Urinary bladder (tissue), 4 donors: ENCODE measurements around the gene TBCD. TPM values are rescaled to one million over a fixed set of nuclear protein-coding genes. Genes with fewer than 3 reads are reported as not detected.

Experiments used
- DNase-seq: peaks from one replicate; pipeline ENCODE4 v3.0.0-alpha.2; 2015; ENCODE audit errors: extremely low spot score
- H3K27ac ChIP-seq: one replicate; pipeline ENCODE4 v1.5.1; 2013; ENCODE audit warnings: low read depth, mild to moderate bottlenecking, moderate library complexity
- H3K36me3 ChIP-seq: one replicate; pipeline ENCODE4 v1.6.1; 2013; ENCODE audit warnings: mild to moderate bottlenecking, moderate library complexity; ENCODE audit not compliant: insufficient read depth
- H3K4me1 ChIP-seq: one replicate; pipeline ENCODE4 v1.6.1; 2013; ENCODE audit warnings: mild to moderate bottlenecking, moderate library complexity; ENCODE audit not compliant: insufficient read depth
- H3K4me3 ChIP-seq: one replicate; pipeline ENCODE4 v1.5.1; 2013; ENCODE audit warnings: low read depth, low read length
- WGBS: extraction: QIAGEN DNeasy Blood & Tissue Kit; methylation state at CpG from one replicate; pipeline ENCODE4 v1.1.7; 2013; 5-methylcytosine and 5-hydroxymethylcytosine counted together
- polyA plus RNA-seq: library from polyadenylated mRNA; stranded (reverse); fragments of 200-250 nt; gene quantifications from one replicate; pipeline ENCODE4 v1.2.3, GENCODE V29; 2013
- total RNA-seq: library from RNA; depleted of rRNA; stranded (reverse); fragments of >200 nt; gene quantifications from one replicate; pipeline ENCODE4 v1.2.3, GENCODE V29; 2014
- donor health status: healthy with polysubstance abuse.
- donor health status: healthy.

TBCD gene
- total RNA-seq = 57.9 TPM
- polyA plus RNA-seq = 77.6 TPM

DNA sequence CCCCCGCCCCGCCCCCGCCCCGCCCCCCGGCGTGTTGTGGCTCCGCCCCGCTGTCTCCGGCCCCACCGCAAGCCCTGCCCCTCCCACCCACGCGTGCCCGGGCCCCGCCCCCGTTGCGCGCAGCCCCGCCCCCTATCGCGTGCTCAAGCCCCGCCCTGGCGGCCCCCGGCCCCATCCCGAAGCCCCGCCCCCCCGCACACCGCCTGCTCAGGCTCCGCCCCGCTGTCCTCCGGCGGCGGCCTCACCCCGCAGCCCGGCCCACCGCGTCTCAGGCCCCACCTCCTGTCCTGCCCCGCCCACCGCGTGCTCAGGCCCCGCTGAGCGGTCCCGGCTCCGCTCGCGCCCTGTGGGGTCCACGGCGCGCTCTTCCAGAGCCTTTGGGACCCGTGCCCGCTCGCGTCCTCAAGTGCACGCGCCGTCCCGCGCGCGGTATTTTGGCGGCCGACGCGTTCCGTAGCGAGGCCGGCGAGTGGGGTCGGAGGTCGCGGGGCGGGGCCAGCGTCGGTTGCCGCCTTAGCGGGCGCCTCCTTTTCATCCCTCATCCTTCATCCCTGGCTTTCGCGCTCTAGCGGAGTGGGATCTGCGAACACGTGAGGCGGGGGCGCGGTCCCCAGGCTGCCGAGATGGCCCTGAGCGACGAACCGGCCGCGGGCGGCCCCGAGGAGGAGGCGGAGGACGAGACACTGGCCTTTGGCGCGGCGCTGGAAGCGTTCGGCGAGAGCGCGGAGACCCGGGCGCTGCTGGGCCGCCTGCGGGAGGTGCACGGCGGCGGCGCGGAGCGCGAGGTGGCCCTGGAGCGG is at the start of gene TBCD:
Gene TBCD (plus strand): TSS at position 495 of the 800 bp plus-strand sequence. CDS start 129 bp downstream, at position 624.
- Histone ChIP-seq H3K4me1 (no peaks in the 10 kb centered on the region), H3K36me3 (no peaks in the 10 kb centered on the region), H3K4me3 (peak within 1 kb of the TSS; percentile 84), H3K27ac (peak within 1 kb of the TSS; percentile 86)
- no peak for DNase-seq
- 1% methylated on average over 111 of the region's 114 CpGs for WGBS

DNA sequence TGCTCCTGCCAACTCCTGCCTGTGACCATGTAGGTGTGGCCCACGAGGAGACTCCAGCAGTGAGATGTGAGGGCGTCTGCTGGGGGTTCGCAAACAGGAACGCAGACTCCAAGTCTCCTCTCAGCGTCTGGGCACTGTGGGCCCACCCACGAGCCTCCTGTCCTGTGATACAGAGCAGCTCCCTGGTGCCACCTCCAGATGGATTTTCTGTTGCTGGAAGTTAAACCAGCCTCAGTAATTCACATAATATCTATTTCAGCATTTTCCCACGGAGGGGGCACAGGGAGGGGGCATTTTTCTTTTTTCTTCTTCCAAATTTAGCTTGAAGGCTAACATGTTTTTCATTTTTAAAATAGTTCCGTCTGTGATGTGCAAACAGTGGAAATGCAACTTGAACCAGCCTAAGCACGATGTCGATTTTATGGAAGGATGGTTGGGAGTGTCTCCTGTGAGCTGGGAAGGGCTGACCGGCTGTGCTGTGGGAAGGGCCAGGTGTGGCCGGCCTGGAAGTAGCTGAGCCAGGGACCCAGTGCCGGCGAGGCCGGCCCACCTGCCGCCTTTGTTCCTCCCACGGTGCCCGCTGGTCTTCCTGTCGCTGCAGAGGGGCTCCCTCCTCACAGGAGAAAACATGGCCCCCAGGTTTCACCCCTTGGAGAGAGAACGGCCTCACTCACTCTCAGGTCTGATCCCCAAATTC is 49.5 kb upstream of the TBCD start:
- WGBS = 37% methylated on average over 20 of the region's 20 CpGs
- Histone ChIP-seq H3K4me1 (no peaks in the 10 kb centered on the region), H3K36me3 (no peaks in the 10 kb centered on the region), H3K4me3 (no peak overlapping the region), H3K27ac (no peak overlapping the region)
- peak; percentile 32 for DNase-seq

DNA sequence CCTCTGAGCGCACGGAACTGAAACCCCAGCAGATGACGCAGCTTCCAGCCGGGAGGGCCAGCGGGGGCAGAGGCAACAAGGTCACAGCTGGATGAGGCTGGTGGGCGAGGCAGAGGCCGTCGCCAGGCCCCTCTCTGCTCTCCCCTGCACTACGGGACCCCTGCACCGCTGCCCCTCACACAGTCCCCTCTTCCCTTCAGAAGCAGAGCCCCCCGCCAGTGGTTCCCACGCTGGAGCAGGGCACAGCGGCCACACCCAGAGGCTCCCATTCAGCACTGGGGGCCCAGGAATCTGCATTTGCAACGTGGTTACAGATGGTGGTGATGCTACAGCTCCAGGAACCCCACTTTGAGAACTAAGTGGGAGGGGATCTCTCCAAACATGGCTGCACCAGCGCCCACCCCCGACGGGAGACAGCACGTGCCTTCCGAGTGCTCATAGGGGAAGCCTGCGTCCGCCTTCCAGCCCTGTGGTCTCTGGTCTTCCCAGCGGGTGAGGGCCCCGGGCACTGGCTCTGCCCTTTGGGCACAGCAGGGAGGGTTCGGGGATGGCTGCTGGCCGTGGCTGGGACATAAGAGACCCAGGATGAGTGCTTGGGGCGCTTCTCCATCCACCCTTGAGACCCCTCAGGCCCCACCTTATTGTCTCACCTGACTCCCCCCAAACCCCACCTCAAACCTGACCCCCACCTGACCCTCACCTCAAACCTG is 48.7 kb upstream of the TBCD start:
- no peak for DNase-seq
- no peaks in the 10 kb centered on the region for H3K4me1 ChIP-seq
- 79% methylated on average over 26 of the region's 26 CpGs for WGBS
- no peak overlapping the region for H3K4me3 ChIP-seq
- no peaks in the 10 kb centered on the region for H3K36me3 ChIP-seq
- no peak overlapping the region for H3K27ac ChIP-seq

DNA sequence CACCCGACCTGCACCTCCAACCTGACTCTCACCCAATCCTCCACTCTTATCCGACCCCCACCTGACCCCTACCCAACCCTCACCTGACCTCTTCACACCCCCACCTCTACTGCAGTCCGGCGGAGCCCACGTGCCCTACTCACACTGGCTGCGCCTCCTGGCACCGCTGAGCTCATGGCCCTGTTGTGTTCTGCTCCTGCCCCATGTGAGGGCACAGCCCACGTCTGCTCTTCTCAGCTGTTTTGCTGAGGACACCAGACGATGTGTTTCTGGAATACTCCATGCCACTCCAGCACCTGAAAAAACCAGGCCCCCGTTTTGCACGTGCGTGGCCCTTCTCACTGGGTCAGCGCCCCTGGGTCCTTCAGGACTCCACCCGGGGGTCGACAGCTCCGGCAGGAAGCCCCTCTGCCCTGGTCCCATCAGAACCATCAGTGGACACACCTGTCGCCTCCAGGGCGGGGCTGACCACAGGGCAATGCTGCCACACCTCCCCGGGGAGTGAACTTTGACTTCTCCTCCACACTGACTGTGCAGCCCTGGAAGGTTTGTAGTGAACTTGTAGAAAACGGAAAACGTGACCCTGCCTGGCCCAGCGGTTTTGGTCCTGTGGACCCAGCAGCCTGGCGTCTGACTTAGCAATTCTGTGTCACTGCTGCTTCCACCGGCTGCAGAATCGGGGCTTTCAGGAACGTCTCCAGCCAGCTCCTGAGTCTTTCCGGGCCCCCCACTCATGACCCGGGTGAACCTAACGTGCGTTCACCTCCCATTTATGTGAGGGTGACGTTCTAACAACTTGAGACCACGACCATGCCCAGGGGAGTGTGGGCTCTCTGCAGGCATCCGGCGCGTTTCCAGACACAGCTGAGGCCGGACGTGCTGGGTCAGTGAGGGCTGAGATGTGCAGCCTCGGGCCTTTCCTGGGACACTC is 47.7 kb upstream of the TBCD start:
- Histone ChIP-seq H3K4me1 (no peaks in the 10 kb centered on the region), H3K36me3 (no peaks in the 10 kb centered on the region), H3K27ac (no peak overlapping the region), H3K4me3 (no peak overlapping the region)
- DNase-seq = no peak
- 76% methylated on average over 38 of the region's 38 CpGs for WGBS

DNA sequence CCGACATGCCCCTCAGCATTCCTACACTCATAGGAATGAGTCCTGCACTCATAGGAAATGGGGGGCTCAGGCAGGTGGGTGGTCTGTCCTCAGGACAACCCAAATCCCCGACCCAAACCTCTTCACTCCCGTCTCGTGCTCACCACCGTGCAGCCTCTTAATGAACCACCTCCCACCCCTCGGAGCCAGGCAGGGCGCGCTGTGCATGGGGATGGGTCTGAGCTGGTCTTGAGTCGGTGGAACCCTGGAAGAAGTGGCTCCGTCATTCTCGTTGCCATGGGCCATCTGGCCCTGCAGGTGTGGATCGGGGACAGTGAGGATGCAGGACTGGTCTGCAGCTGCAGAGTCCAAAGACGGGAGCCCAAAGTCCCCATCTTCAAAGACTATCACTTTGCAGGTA is 47.0 kb upstream of the TBCD start:
- no peaks in the 10 kb centered on the region for H3K4me1 ChIP-seq
- no peak overlapping the region for H3K4me3 ChIP-seq
- H3K36me3 ChIP-seq = no peaks in the 10 kb centered on the region
- DNase-seq = no peak
- H3K27ac ChIP-seq = no peak overlapping the region
- WGBS = 80% methylated on average over 13 of the region's 13 CpGs

DNA sequence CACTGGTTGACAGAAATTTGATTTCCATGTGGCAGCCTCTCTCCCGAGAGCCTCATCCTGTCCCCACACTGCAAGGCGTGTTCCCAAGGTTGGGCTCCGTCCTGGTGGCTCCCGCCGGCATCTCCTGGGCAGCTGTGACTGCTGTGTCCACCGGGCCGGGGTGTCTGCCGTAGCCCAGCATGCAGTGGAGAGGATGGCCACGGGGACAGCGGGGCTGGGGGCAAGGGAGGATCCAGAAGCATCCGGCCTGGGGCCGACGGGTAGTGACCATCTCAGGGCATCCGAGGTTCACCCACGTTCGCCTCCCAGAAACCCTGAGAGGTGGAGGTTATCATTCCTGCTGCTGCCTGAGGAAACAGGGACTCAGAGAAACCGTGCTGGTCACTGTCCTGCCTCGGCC is 46.1 kb upstream of the TBCD start:
- Histone ChIP-seq H3K36me3 (no peaks in the 10 kb centered on the region), H3K4me3 (no peak overlapping the region), H3K4me1 (no peaks in the 10 kb centered on the region), H3K27ac (no peak overlapping the region)
- 90% methylated on average over 18 of the region's 18 CpGs for WGBS
- no peak for DNase-seq

DNA sequence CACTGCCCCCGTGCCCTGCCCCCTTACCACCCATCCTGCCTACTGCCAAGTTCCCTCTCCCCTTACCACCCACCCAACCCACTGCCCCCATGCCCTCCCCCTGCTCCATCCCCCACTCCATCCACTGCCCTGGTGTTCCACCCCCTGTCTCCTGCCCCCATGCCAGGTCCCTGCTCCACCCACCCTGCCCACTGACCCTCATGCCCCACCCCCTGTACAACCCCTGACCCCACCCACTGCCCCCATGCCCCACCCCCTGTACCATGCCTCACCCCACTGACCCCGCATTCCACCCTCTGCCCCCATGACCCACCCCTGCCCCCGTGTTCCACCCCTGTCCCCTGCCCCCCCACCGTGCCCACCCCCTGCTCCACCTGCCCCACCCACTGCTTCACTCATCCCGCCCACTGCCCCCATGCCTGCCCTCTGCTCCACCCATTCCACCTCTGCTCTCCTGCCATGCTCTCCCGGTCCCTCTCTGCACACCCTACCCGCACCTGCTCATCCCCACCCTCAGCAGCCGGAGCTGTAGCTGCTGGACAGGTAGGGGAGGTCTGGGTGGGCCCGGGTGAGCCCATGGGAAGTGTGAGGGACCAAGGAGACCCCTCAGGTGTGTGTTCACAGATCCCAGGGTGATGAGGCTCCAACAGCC is 42.7 kb upstream of the TBCD start:
- H3K36me3 ChIP-seq = no peaks in the 10 kb centered on the region
- DNase-seq = no peak
- H3K4me3 ChIP-seq = no peak overlapping the region
- H3K4me1 ChIP-seq = no peaks in the 10 kb centered on the region
- H3K27ac ChIP-seq = no peak overlapping the region
- 68% methylated on average over 9 of the region's 9 CpGs for WGBS

DNA sequence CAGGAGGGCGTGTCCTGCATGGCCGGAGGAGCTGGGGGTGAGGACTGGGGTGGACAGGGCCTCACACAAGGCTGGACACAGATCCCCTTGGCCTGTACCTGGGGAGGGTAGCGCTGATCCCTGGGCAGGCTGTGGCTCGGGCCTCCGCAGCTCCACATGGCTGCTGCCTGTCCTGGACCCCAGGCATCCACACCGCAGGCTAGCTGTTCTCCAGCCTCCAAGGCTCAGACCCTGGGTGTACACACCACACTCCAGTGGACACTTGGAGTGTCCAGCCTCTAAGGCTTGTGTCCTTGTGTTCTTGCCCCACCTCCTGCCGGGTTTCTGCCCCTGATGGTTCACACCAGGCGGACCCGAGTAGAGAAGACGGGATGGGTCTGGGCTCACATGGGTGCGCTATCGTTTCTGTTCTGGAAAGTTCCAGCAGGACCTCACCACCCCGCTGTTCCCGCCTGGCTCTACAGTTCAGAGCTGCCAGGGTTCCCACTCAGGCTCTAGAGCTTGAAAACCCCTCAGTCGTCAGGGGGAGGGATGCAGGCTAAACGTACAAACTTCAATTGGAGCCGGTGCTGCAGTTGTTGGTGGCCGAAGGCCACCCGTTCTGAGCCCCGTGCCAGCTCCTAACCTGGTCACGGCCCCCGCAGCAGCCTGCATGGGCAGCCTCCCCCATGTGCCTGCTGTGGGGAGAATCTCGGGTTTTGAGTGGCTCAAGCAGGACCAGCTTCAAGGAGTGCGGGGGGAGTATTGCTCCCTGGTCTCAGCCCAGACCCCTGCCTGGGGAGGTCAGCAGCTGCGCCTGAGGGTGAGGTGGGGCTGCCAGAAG is 42.0 kb upstream of the TBCD start:
- DNase-seq = no peak
- H3K4me3 ChIP-seq = no peak overlapping the region
- H3K4me1 ChIP-seq = no peaks in the 10 kb centered on the region
- no peaks in the 10 kb centered on the region for H3K36me3 ChIP-seq
- WGBS = 85% methylated on average over 25 of the region's 25 CpGs
- no peak overlapping the region for H3K27ac ChIP-seq

DNA sequence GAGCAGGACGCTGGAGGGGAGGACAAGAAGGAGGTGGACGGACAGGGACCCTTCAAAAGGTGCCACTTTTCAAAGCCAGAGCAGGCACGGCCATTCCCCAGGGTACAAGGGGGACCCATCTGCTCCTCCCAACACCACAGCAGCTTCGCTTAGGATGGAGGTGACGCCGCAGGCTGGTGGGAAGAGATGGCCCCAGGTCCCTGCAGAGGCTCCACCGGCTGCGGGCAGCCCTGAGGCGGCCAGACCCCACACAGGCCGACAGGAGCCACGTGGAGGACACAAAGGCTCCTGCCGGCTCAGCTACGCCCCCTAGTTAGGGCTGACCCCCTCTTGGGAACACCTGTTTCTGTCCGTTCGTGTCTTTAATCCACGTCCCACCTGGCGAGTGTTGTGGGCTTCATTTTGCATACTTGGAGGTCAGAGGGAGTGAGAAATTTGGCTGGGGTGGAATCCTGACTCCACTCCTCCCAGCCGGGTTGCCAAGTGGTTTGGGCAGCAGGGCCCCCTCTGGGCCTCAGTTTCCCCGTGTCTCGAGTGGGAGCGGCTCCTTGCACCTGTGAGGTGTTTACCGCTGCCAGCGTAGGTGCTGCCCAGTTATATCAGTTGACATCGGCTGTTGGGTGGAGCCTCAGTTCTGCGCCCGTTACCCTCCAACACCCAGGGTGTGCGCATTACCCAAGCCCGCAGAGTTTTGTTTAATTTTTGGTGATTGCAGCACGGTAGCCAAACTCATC is 41.2 kb upstream of the TBCD start:
- no peak overlapping the region for H3K27ac ChIP-seq
- DNase-seq = no peak
- no peak overlapping the region for H3K4me3 ChIP-seq
- 75% methylated on average over 29 of the region's 29 CpGs for WGBS
- no peaks in the 10 kb centered on the region for H3K4me1 ChIP-seq
- no peaks in the 10 kb centered on the region for H3K36me3 ChIP-seq

DNA sequence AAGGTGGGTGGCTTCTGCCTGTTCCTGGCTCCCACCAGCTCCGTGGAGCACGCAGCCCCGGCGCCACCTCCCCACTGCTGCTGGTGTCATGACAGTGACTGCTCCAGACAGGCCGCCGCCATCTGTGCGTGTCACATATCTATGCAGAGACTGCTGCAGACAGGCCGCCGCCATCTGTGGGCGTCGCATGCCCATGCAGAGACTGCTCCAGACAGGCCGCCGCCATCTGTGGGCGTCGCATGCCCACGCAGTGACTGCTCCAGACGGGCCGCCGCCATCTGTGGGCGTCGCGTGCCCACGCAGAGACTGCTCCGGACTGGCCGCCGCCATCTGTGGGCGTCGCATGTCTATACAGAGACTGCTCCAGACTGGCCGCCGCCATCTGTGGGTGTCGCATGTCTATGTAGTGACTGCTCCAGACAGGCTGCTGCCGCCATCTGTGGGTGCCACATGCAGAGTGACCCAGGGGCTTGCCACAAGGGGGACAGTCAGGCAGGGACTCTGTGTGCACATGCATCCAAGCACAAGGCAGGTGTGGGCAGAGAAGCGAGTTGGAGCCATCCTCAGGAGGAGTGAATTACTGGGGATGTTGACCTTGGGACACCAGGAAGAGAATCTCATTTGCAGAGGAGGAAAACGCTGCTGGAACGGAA is 38.7 kb upstream of the TBCD start:
- no peak overlapping the region for H3K27ac ChIP-seq
- peaks cover 2% of the 10 kb centered on the region for H3K4me1 ChIP-seq
- H3K36me3 ChIP-seq = no peaks in the 10 kb centered on the region
- H3K4me3 ChIP-seq = no peak overlapping the region
- 90% methylated on average over 35 of the region's 35 CpGs for WGBS
- DNase-seq = no peak
